ENCODE results near the gene KLHDC3. TPM values are rescaled to one million over a fixed set of nuclear protein-coding genes. Genes with fewer than 3 reads are reported as not detected.

Gene KLHDC3
- total and polyA plus RNA-seq, 2 donors (not counting 3 experiments of a cell fraction or from before 2014, with no cell fraction given), result 84.8 to 120 TPM

DNA sequence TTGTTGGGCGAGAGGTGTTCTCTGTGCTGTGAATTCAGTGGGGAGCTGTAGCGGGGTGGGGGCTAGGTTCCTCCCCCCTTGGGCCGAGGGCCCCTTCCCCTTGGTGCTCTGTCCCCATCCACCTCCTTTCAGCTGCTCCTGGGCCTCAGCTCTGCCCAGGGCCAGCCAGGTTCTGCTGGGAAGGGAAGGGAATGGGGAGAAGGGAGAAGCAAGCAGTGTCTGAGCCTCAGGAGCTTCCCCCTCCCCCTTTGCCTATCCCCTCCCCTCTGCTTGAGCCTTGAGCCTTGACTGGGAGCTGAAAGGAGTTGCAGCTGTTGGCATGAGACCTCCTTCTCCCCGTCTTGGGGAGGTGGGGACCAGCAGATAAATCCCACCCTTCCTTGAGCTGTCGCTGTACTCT is 6.8 kb downstream of the KLHDC3 start:
- FAIRE-seq (no peak), DNase-seq (ENCODE audit: low read depth, low spot score) (no peak)
- Histone ChIP-seq H2AFZ (ENCODE audit: low read depth, low read length) (peak overlapping the region; percentile 51), H3K9me1 (replicated peaks; ENCODE audit: control insufficient read depth, extremely low read depth, insufficient read depth, low read length) (no peaks in the 10 kb centered on the region), H3K9ac (replicated peaks; ENCODE audit: extremely low read depth, insufficient read depth, low read length) (no peak overlapping the region), H3K4me2 (ENCODE audit: insufficient read depth, low read length) (peak overlapping the region; percentile 7), H3K79me2 (ENCODE audit: control insufficient read depth, insufficient read depth, low read length) (peaks cover 45% of the 10 kb centered on the region), H4K20me1 (replicated peaks; ENCODE audit: control insufficient read depth, extremely low read depth, insufficient read depth, low read length) (no peaks in the 10 kb centered on the region), H3K36me3 (ENCODE audit: control insufficient read depth in 2 of 2, extremely low read depth in 1 of 2, insufficient read depth in 2 of 2, low read length in 2 of 2) (peaks cover 6 to 24% of the 10 kb centered on the region in 2 experiments), H3K27ac (ENCODE audit: insufficient read depth, low read depth, low read length) (peak overlapping the region; percentile 58), H3K27me3 (ENCODE audit: control insufficient read depth in 2 of 2, insufficient read depth in 2 of 2, low read length in 2 of 2) (no peaks in the 10 kb centered on the region), H3K9me3 (replicated peaks; ENCODE audit: control insufficient read depth, insufficient read depth, low read length) (no peaks in the 10 kb centered on the region), H3K4me1 (ENCODE audit: control insufficient read depth, extremely low read depth, insufficient read depth, low read length) (no peaks in the 10 kb centered on the region), H3K4me3 (replicated peaks in 1 of 3; ENCODE audit: insufficient read depth in 1 of 3, low read depth in 1 of 3, low read length in 3 of 3) (no peak overlapping the region)
- TF ChIP-seq MYC (IDR thresholded peaks at IDR 0.05; ENCODE audit: low read depth, low read length) (no peak), JUN (IDR thresholded peaks at IDR 0.05; ENCODE audit: borderline replicate concordance, insufficient read depth, insufficient read length, low read depth) (no peak), POLR2AphosphoS5 (IDR thresholded peaks at IDR 0.05; ENCODE audit: insufficient read depth, low read depth, low read length) (no peak), POLR2A (IDR thresholded peaks at IDR 0.05; ENCODE audit: low read depth, low read length) (no peak), EZH2 (IDR thresholded peaks at IDR 0.05; ENCODE audit: borderline replicate concordance, low read depth, low read length, severe bottlenecking) (no peak), GATA2 (IDR thresholded peaks at IDR 0.05; ENCODE audit: insufficient read depth, insufficient read length, low read depth, low read length) (no peak), FOS (IDR thresholded peaks at IDR 0.05; ENCODE audit: borderline replicate concordance, insufficient read depth, low read length) (no peak)
- TF ChIP-seq, protein P1, sequence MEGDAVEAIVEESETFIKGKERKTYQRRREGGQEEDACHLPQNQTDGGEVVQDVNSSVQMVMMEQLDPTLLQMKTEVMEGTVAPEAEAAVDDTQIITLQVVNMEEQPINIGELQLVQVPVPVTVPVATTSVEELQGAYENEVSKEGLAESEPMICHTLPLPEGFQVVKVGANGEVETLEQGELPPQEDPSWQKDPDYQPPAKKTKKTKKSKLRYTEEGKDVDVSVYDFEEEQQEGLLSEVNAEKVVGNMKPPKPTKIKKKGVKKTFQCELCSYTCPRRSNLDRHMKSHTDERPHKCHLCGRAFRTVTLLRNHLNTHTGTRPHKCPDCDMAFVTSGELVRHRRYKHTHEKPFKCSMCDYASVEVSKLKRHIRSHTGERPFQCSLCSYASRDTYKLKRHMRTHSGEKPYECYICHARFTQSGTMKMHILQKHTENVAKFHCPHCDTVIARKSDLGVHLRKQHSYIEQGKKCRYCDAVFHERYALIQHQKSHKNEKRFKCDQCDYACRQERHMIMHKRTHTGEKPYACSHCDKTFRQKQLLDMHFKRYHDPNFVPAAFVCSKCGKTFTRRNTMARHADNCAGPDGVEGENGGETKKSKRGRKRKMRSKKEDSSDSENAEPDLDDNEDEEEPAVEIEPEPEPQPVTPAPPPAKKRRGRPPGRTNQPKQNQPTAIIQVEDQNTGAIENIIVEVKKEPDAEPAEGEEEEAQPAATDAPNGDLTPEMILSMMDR (IDR thresholded peaks at IDR 0.05; ENCODE audit: extremely low read depth in 1 of 2, insufficient read depth in 1 of 2, low read depth in 1 of 2, low read length in 2 of 2), result no peak
- TF ChIP-seq, protein P2, sequence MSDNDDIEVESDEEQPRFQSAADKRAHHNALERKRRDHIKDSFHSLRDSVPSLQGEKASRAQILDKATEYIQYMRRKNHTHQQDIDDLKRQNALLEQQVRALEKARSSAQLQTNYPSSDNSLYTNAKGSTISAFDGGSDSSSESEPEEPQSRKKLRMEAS (IDR thresholded peaks at IDR 0.05; ENCODE audit: insufficient read depth, insufficient read length), result no peak
- dilution Hi-C loops (cut with MboI; ENCODE audit: extremely low pct_ligation_motif_present, low sequenced_read_pairs) (no loop called here), intact Hi-C loops (cut with micrococcal nuclease) (loop anchor here (1.0 to 2.0 kb wide), 2 partner anchors 32 to 38 kb away; partner anchors contain the start of genes CUL7, KLC4 and MRPL2)
- ChIA-PET POLR2A (interaction anchor here (1.7 kb wide), 1 partner anchor 33 kb away, joined by 7 read pairs; the partner anchor contains the start of gene CUL7), CTCF (interaction anchor here (1.0 to 3.7 kb wide), 4 partner anchors 12 to 123 kb away, joined by 3 to 11 read pairs (median 8); partner anchors contain the start of genes CUL7 and PPP2R5D)
- BruUV-seq (replicated peaks), result TSS peak; percentile 67
